ENCODE data around the gene NLE1. TPM values are rescaled to one million over a fixed set of nuclear protein-coding genes. Genes with fewer than 3 reads are reported as not detected.

The NLE1 gene
- polyA plus RNA-seq, 2 of the 4 experiments (the other 2 are of a cell fraction), result 19.3 to 29.7 TPM

DNA sequence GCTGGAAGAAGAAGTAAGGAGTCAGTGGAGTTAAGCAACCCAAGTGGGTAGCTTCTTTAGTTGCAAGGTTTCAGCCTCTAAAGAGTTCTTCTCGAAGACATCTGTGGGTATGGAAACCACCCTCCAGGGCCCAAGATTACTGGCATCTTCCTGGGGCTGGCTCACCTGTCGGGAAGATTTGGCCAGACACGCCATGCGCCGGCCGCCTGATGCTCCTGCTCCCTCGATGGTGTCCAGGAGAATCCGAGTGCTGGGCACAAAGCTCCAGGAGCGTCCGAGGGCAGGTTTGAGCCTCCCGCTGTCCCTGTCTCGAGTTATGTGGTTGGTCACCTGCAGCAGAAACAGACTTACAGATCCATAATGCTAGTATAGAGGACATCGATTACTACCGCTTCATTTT is 41.1 kb downstream of the NLE1 start:
- CTCF ChIA-PET, result interaction anchor here (1.2 to 6.7 kb wide), 3 partner anchors 11 to 102 kb away, joined by 3 to 43 read pairs (median 32); partner anchors contain the start of gene RAD51D

More for the DNA sequence above, 41.1 kb downstream of the NLE1 start:
- DNase-seq (ENCODE audit: low read depth in 1 of 2, low spot score in 1 of 2) (no peak), ATAC-seq (no peak), FAIRE-seq (no peak)
- H3K4me1 ChIP-seq, result no peaks in the 10 kb centered on the region
- no peaks in the 10 kb centered on the region for H3K9me3 ChIP-seq
- no peak overlapping the region for H3K4me2 ChIP-seq
- TF ChIP-seq TFCP2L1 (CRISPR knock-in tag; IDR thresholded peaks at IDR 0.05) (no peak), GATA3 (IDR thresholded peaks at IDR 0.05; ENCODE audit: borderline replicate concordance) (no peak), ELK1 (IDR thresholded peaks at IDR 0.05; ENCODE audit: low read depth, low read length) (no peak), POLR2AphosphoS2 (conservative IDR thresholded peaks at IDR 0.05; ENCODE audit: low read length) (no peak), CHD2 (IDR thresholded peaks at IDR 0.05; ENCODE audit: low read length, partially characterized antibody) (no peak), MAX (IDR thresholded peaks at IDR 0.05) (no peak), USF2 (IDR thresholded peaks at IDR 0.05) (no peak), HES2 (IDR thresholded peaks at IDR 0.05) (no peak), ESRRA (IDR thresholded peaks at IDR 0.05; ENCODE audit: borderline replicate concordance, low read length) (no peak), FOXS1 (CRISPR knock-in tag; IDR thresholded peaks at IDR 0.05) (no peak), CTCF (IDR thresholded peaks at IDR 0.05) (no peak), FOSB (CRISPR knock-in tag; IDR thresholded peaks at IDR 0.05) (no peak), HOXB5 (CRISPR knock-in tag; IDR thresholded peaks at IDR 0.05) (no peak), RARB (CRISPR knock-in tag; IDR thresholded peaks at IDR 0.05) (no peak), NR3C1 (IDR thresholded peaks at IDR 0.05) (no peak), SREBF2 (IDR thresholded peaks at IDR 0.05) (no peak), FOSL2 (IDR thresholded peaks at IDR 0.05) (no peak), FOSL2 (CRISPR knock-in tag; IDR thresholded peaks at IDR 0.05) (no peak)
- TF ChIP-seq, protein P1, sequence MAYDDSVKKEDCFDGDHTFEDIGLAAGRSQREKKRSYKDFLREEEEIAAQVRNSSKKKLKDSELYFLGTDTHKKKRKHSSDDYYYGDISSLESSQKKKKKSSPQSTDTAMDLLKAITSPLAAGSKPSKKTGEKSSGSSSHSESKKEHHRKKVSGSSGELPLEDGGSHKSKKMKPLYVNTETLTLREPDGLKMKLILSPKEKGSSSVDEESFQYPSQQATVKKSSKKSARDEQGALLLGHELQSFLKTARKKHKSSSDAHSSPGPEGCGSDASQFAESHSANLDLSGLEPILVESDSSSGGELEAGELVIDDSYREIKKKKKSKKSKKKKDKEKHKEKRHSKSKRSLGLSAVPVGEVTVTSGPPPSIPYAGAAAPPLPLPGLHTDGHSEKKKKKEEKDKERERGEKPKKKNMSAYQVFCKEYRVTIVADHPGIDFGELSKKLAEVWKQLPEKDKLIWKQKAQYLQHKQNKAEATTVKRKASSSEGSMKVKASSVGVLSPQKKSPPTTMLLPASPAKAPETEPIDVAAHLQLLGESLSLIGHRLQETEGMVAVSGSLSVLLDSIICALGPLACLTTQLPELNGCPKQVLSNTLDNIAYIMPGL (CRISPR knock-in tag; IDR thresholded peaks at IDR 0.05; ENCODE audit: borderline replicate concordance), result no peak
- TF ChIP-seq, protein P2, sequence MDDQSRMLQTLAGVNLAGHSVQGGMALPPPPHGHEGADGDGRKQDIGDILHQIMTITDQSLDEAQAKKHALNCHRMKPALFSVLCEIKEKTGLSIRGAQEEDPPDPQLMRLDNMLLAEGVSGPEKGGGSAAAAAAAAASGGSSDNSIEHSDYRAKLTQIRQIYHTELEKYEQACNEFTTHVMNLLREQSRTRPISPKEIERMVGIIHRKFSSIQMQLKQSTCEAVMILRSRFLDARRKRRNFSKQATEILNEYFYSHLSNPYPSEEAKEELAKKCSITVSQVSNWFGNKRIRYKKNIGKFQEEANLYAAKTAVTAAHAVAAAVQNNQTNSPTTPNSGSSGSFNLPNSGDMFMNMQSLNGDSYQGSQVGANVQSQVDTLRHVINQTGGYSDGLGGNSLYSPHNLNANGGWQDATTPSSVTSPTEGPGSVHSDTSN (IDR thresholded peaks at IDR 0.05), result no peak
- no peak overlapping the region for H3K4me3 ChIP-seq
- 91% methylated on average over 10 of the region's 14 CpGs for WGBS (ENCODE audit: missing lambda C conversion rate)
- H3K27ac ChIP-seq, result no peak overlapping the region
- POLR2A ChIA-PET, result no interaction called here
